Measurements from ENCODE around the gene DARS1. TPM values are rescaled to one million over a fixed set of nuclear protein-coding genes. Genes with fewer than 3 reads are reported as not detected.

DARS1 gene
- polyA plus RNA-seq, 1 donor (not counting 4 experiments of a cell fraction or from before 2014, with no cell fraction given), result 129 TPM

DNA sequence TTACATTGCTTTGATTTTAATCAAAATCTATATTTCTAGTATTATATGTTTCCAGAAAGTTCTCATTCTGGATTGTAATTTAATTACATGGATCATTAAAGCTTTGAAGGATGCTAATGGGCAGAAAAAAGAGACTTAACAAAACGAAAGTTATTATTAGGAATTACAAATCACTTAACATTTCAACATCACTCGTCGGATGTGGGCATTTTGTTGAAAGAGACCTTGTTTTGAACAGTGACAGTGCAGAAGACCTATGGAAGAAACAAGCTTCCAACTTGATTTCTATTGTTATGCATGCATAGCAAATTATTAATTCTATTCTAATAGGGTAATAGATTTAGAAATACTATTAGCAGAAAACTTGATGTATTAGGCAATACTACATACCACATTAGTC lies 31.4 kb upstream of the DARS1 start:
- no peak overlapping the region for H2AFZ ChIP-seq (ENCODE audit: control insufficient read depth, low read length)
- H3K9me3 ChIP-seq (ENCODE audit: control insufficient read depth, low read depth, low read length), result no peaks in the 10 kb centered on the region
- DNase-seq (ENCODE audit: low read depth, low spot score), result no peak
- no peaks in the 10 kb centered on the region for H3K36me3 ChIP-seq (ENCODE audit: control insufficient read depth in 2 of 2, extremely low read depth in 1 of 2, insufficient read depth in 2 of 2, low read length in 2 of 2)
- TF ChIP-seq CTCF (optimal IDR thresholded peaks at IDR 0.05 in 1 of 3, IDR thresholded peaks at IDR 0.05 in 1 of 3, conservative IDR thresholded peaks at IDR 0.05 in 1 of 3; ENCODE audit: extremely low read depth in 1 of 3, insufficient read depth in 2 of 3, low read length in 3 of 3), result no peak
- no peak for TF ChIP-seq EZH2 (IDR thresholded peaks at IDR 0.05; ENCODE audit: low read length)
- no peaks in the 10 kb centered on the region for H3K4me1 ChIP-seq (ENCODE audit: control insufficient read depth, extremely low read depth, insufficient read depth, low read length)
- dilution Hi-C loops (cut with MboI; ENCODE audit: extremely low pct_ligation_motif_present, low sequenced_read_pairs), result no loop called here
- H3K9me1 ChIP-seq (ENCODE audit: control insufficient read depth, extremely low read depth, insufficient read depth, low read length), result no peaks in the 10 kb centered on the region
- H3K79me2 ChIP-seq (ENCODE audit: control insufficient read depth, insufficient read depth, low read length), result no peaks in the 10 kb centered on the region
- FAIRE-seq, result no peak
- H3K4me3 ChIP-seq (ENCODE audit: control insufficient read depth in 2 of 3, extremely low read depth in 1 of 3, insufficient read depth in 2 of 3, low read depth in 1 of 3, low read length in 3 of 3), result no peak overlapping the region
- peaks cover 6% of the 10 kb centered on the region for H3K27me3 ChIP-seq (ENCODE audit: control insufficient read depth, extremely low read depth, insufficient read depth, low read length)
- H4K20me1 ChIP-seq (ENCODE audit: control insufficient read depth, extremely low read depth, insufficient read depth, low read length), result no peaks in the 10 kb centered on the region
- H3K9ac ChIP-seq (ENCODE audit: control insufficient read depth, extremely low read depth, insufficient read depth, low read length), result no peak overlapping the region
- no peak overlapping the region for H3K4me2 ChIP-seq (ENCODE audit: control insufficient read depth, extremely low read depth, insufficient read depth, low read depth, low read length)
- H3K27ac ChIP-seq (ENCODE audit: control insufficient read depth, insufficient read depth, low read length), result no peak overlapping the region

- no peak overlapping the region for H3K9ac ChIP-seq (ENCODE audit: control insufficient read depth, extremely low read depth, insufficient read depth, low read length)
- no peak overlapping the region for H3K27ac ChIP-seq (ENCODE audit: control insufficient read depth, insufficient read depth, low read length)
- no peak overlapping the region for H2AFZ ChIP-seq (ENCODE audit: control insufficient read depth, low read length)
- no peaks in the 10 kb centered on the region for H3K4me1 ChIP-seq (ENCODE audit: control insufficient read depth, extremely low read depth, insufficient read depth, low read length)
- no peak overlapping the region for H3K4me3 ChIP-seq (ENCODE audit: control insufficient read depth in 2 of 3, extremely low read depth in 1 of 3, insufficient read depth in 2 of 3, low read depth in 1 of 3, low read length in 3 of 3)
- H3K9me3 ChIP-seq (ENCODE audit: control insufficient read depth, low read depth, low read length), result no peaks in the 10 kb centered on the region
- no peak for TF ChIP-seq CTCF (optimal IDR thresholded peaks at IDR 0.05 in 1 of 3, IDR thresholded peaks at IDR 0.05 in 1 of 3, conservative IDR thresholded peaks at IDR 0.05 in 1 of 3; ENCODE audit: extremely low read depth in 1 of 3, insufficient read depth in 2 of 3, low read length in 3 of 3)
- no peak for TF ChIP-seq EZH2 (IDR thresholded peaks at IDR 0.05; ENCODE audit: low read length)
- FAIRE-seq (no peak), DNase-seq (ENCODE audit: low read depth, low spot score) (no peak)
- H3K4me2 ChIP-seq (ENCODE audit: control insufficient read depth, extremely low read depth, insufficient read depth, low read depth, low read length), result no peak overlapping the region
- no peaks in the 10 kb centered on the region for H3K9me1 ChIP-seq (ENCODE audit: control insufficient read depth, extremely low read depth, insufficient read depth, low read length)
- no peaks in the 10 kb centered on the region for H3K36me3 ChIP-seq (ENCODE audit: control insufficient read depth in 2 of 2, extremely low read depth in 1 of 2, insufficient read depth in 2 of 2, low read length in 2 of 2)
- no peaks in the 10 kb centered on the region for H4K20me1 ChIP-seq (ENCODE audit: control insufficient read depth, extremely low read depth, insufficient read depth, low read length)
- H3K79me2 ChIP-seq (ENCODE audit: control insufficient read depth, insufficient read depth, low read length), result no peaks in the 10 kb centered on the region
- H3K27me3 ChIP-seq (ENCODE audit: control insufficient read depth, extremely low read depth, insufficient read depth, low read length), result peaks cover 6% of the 10 kb centered on the region
- dilution Hi-C loops (cut with MboI; ENCODE audit: extremely low pct_ligation_motif_present, low sequenced_read_pairs), result no loop called here
Measured at GRCh38 chr2:136016427-136016826, 31.0 kb upstream of the DARS1 start.

All from keratinocyte (primary cell).